NCI-H748 (cell line): Measurements from ENCODE around the gene SPTBN1.
"Not testable (repeated sequence)": the region's sequence is repeated elsewhere in the genome, so short reads cannot be mapped to it uniquely, and the experiment has no call there.

Experiments used
- DNase-seq: peaks from one replicate; lab custom pipeline; 2025; ENCODE audit not compliant: unreplicated experiment; lab: John Stamatoyannopoulos, UW

Gene SPTBN1

GRCh38 chr2:54691445-54692135 lies 235.5 kb downstream of the SPTBN1 start:
- DNase-seq = no peak

GRCh38 chr2:54692556-54692955 lies 236.4 kb downstream of the SPTBN1 start:
- DNase-seq = no peak

GRCh38 chr2:54695378-54695777 lies 239.3 kb downstream of the SPTBN1 start:
- no peak for DNase-seq

- no peak for DNase-seq
Measured at GRCh38 chr2:54697934-54698333, 241.8 kb downstream of the SPTBN1 start.

- DNase-seq = not testable (repeated sequence)
Measured at GRCh38 chr2:54698926-54699325, 242.8 kb downstream of the SPTBN1 start.

GRCh38 chr2:54699665-54700064 lies 243.5 kb downstream of the SPTBN1 start:
- no peak for DNase-seq

GRCh38 chr2:54701029-54701428 lies 244.9 kb downstream of the SPTBN1 start:
- DNase-seq = no peak

- DNase-seq = no peak
Measured at GRCh38 chr2:54704238-54704637, 248.1 kb downstream of the SPTBN1 start.

GRCh38 chr2:54704688-54705605 lies 248.8 kb downstream of the SPTBN1 start:
- peak; percentile 58 for DNase-seq

GRCh38 chr2:54706622-54707021 lies 250.5 kb downstream of the SPTBN1 start:
- DNase-seq = no peak

GRCh38 chr2:54708584-54709335 lies 252.6 kb downstream of the SPTBN1 start:
- peak; percentile 59 for DNase-seq

- no peak for DNase-seq
Measured at GRCh38 chr2:54709336-54709809, 253.2 kb downstream of the SPTBN1 start.

- no peak for DNase-seq
Measured at GRCh38 chr2:54710216-54710615, 254.1 kb downstream of the SPTBN1 start.

GRCh38 chr2:54712516-54712915 lies 256.4 kb downstream of the SPTBN1 start:
- no peak for DNase-seq

GRCh38 chr2:54714996-54715395 lies 258.9 kb downstream of the SPTBN1 start:
- DNase-seq = no peak

GRCh38 chr2:54716375-54716774 lies 260.2 kb downstream of the SPTBN1 start:
- DNase-seq = no peak

- DNase-seq = no peak
Measured at GRCh38 chr2:54720563-54720962, 264.4 kb downstream of the SPTBN1 start.
